K562 (cell line): ENCODE measurements around the gene ANTKMT. TPM values are rescaled to one million over a fixed set of nuclear protein-coding genes. Genes with fewer than 3 reads are reported as not detected.
A peak's percentile ranks its signal among the peaks of the same experiment; 100 is the strongest.

Experiments
- FOXA1 ChIP-seq: fragments of 450-650 bp; IDR thresholded peaks from 2 replicates; pipeline ENCODE4 v1.6.1; 2016; ENCODE audit warnings: mild to moderate bottlenecking, borderline replicate concordance
- FOXP1 ChIP-seq: sonication (generic); formaldehyde crosslinking; IDR thresholded peaks from 2 replicates; pipeline ENCODE4 v1.8.0; 2022; ENCODE audit warnings: mild to moderate bottlenecking, missing genetic modification reagents
- KDM4B ChIP-seq, 2 experiments: fragments of 450-650 bp in 1 of 2; sonication (generic) in 1 of 2; IDR thresholded peaks; 2 replicates each; pipeline ENCODE4 v1.6.1; 2016 to 2017; ENCODE audit warnings: borderline replicate concordance in 2 of 2, antibody characterized with exemption in 1 of 2, low read depth in 1 of 2, mild to moderate bottlenecking in 1 of 2
- KLF16 ChIP-seq: IDR thresholded peaks from 2 replicates; pipeline ENCODE4 v1.6.1; 2016; ENCODE audit warnings: antibody characterized with exemption
- MCM2 ChIP-seq: fragments of 450-650 bp; IDR thresholded peaks from 2 replicates; pipeline ENCODE4 v1.6.1; 2017; ENCODE audit warnings: low read depth, mild to moderate bottlenecking
- NBN ChIP-seq: fragments of 450-650 bp; IDR thresholded peaks from 2 replicates; pipeline ENCODE4 v1.6.1; 2016; ENCODE audit warnings: low read depth, mild to moderate bottlenecking
- POU5F1 ChIP-seq: fragments of 150-350 bp; IDR thresholded peaks from 2 replicates; pipeline ENCODE4 v1.6.1; 2014; ENCODE audit warnings: borderline replicate concordance, low read length, low read depth, mild to moderate bottlenecking; ENCODE audit not compliant: partially characterized antibody
- RBM39 ChIP-seq: fragments of 200-400 bp; formaldehyde crosslinking; optimal IDR thresholded peaks from 2 replicates; pipeline ENCODE3; 2018; ENCODE audit warnings: low read depth, low read length
- SMARCA5 ChIP-seq: fragments of 450-650 bp; IDR thresholded peaks from 2 replicates; pipeline ENCODE4 v1.6.1; 2016
- SP1 ChIP-seq: sonication (generic); formaldehyde crosslinking; IDR thresholded peaks from 2 replicates; pipeline ENCODE4 v1.8.1; 2022; ENCODE audit warnings: mild to moderate bottlenecking, missing genetic modification reagents
- TEAD1 ChIP-seq, 2 experiments: fragments of 450-650 bp in 1 of 2; sonication (generic) in 1 of 2; formaldehyde crosslinking; IDR thresholded peaks; 2 replicates each; pipeline versions ENCODE4 v1.4.0 to v1.8.0; 2020 to 2022; ENCODE audit warnings: mild to moderate bottlenecking in 2 of 2, missing genetic modification reagents in 1 of 2
- TFAM ChIP-seq: fragments of 250-450 bp; sonication (Bioruptor Pico); conservative IDR thresholded peaks from 2 replicates; pipeline ENCODE4 v1.5.0; 2021; ENCODE audit warnings: mild to moderate bottlenecking, moderate library complexity
- TGIF2 ChIP-seq: sonication (generic); formaldehyde crosslinking; IDR thresholded peaks from 2 replicates; pipeline ENCODE4 v1.8.1; 2022; ENCODE audit warnings: mild to moderate bottlenecking, missing genetic modification reagents, moderate library complexity
- THRAP3 ChIP-seq: fragments of 450-650 bp; IDR thresholded peaks from 2 replicates; pipeline ENCODE4 v1.6.1; 2016; ENCODE audit warnings: mild to moderate bottlenecking, inconsistent platforms, borderline replicate concordance
- ZNF133 ChIP-seq: fragments of 250-450 bp; sonication (Bioruptor Pico); IDR thresholded peaks from 2 replicates; pipeline ENCODE4 v1.4.0; 2020; ENCODE audit warnings: mild to moderate bottlenecking
- ZNF146 ChIP-seq: IDR thresholded peaks from one replicate; pipeline ENCODE4 v1.6.1; 2018; ENCODE audit warnings: missing compliant biosample characterization; ENCODE audit not compliant: unreplicated experiment
- ZNF197 ChIP-seq: fragments of 200-800 bp; sonication (Bioruptor generic); IDR thresholded peaks from 2 replicates; pipeline ENCODE4 v1.6.1; 2016; ENCODE audit warnings: low read depth, missing genetic modification characterization, missing compliant biosample characterization
- ZNF239 ChIP-seq: fragments of 250-450 bp; sonication (Bioruptor Pico); IDR thresholded peaks from 2 replicates; pipeline ENCODE4 v1.4.0; 2020; ENCODE audit warnings: mild to moderate bottlenecking
- ZNF445 ChIP-seq: fragments of 250-450 bp; sonication (Bioruptor Pico); IDR thresholded peaks from 2 replicates; pipeline ENCODE4 v1.4.0; 2020; ENCODE audit warnings: low read depth, mild to moderate bottlenecking, moderate library complexity
- ZNF57 ChIP-seq: fragments of 450-650 bp; formaldehyde crosslinking; IDR thresholded peaks from 2 replicates; pipeline ENCODE4 v1.4.0; 2020; ENCODE audit warnings: mild to moderate bottlenecking, moderate library complexity
- ZNF696 ChIP-seq: fragments of 250-450 bp; sonication (Bioruptor Pico); conservative IDR thresholded peaks from 2 replicates; pipeline ENCODE4 v1.4.0; 2020; ENCODE audit warnings: mild to moderate bottlenecking, moderate library complexity
- polyA plus RNA-seq, 8 experiments: library from polyadenylated mRNA; depleted of rRNA in 4 of 8; stranded (reverse) in 5 of 8; unstranded in 3 of 8; fragments of >200 nt; fragmentation: Nextera tagmentation in 2 of 8; fragmentation: Illumina TruSeq in 1 of 8; extraction: Ambion mirVana in 2 of 8; extraction: Trizol in 1 of 8; gene quantifications; 2 replicates each; pipeline versions ENCODE4 v1.2.1 to v1.2.3, GENCODE V29; 2011 to 2014; ENCODE audit warnings: inconsistent platforms in 1 of 8, missing spikeins in 1 of 8
- total RNA-seq, 7 experiments: library from RNA; depleted of rRNA in 6 of 7; stranded (reverse); fragments of >200 nt in 6 of 7; fragmentation: Illumina TruSeq in 2 of 7; extraction: Trizol in 2 of 7; gene quantifications; 2 replicates each; pipeline versions ENCODE4 v1.2.1 to v1.2.3, GENCODE V29; 2011 to 2021; ENCODE audit warnings: low replicate concordance in 1 of 7
- TF ChIP-seq, protein P1 (sequence below), 2 experiments: fragments of 200-800 bp in 1 of 2; sonication (Bioruptor generic) in 1 of 2; sonication (generic) in 1 of 2; formaldehyde crosslinking in 1 of 2; IDR thresholded peaks in 1 of 2; conservative IDR thresholded peaks in 1 of 2; 2 replicates each; pipeline versions ENCODE4 v1.5.0 to v1.6.1; 2016 to 2020; ENCODE audit warnings: missing compliant biosample characterization in 1 of 2, missing genetic modification characterization in 1 of 2, missing genetic modification reagents in 1 of 2
- TF ChIP-seq, protein P2 (sequence below): fragments of 250-450 bp; sonication (Bioruptor Pico); IDR thresholded peaks from 2 replicates; pipeline ENCODE4 v1.5.0; 2022; ENCODE audit warnings: mild to moderate bottlenecking
- TF ChIP-seq, protein P3 (sequence below): fragments of 450-650 bp; conservative IDR thresholded peaks from 2 replicates; pipeline ENCODE4 v1.6.1; 2016; ENCODE audit warnings: missing genetic modification characterization, low read depth, mild to moderate bottlenecking, control low read depth, missing compliant biosample characterization

ANTKMT gene
- total and polyA plus RNA-seq, 9 of the 15 experiments (the other 6 are each of a cell fraction or from before 2014, with no cell fraction given) = 0.58 to 217 (median 19.1) TPM

DNA sequence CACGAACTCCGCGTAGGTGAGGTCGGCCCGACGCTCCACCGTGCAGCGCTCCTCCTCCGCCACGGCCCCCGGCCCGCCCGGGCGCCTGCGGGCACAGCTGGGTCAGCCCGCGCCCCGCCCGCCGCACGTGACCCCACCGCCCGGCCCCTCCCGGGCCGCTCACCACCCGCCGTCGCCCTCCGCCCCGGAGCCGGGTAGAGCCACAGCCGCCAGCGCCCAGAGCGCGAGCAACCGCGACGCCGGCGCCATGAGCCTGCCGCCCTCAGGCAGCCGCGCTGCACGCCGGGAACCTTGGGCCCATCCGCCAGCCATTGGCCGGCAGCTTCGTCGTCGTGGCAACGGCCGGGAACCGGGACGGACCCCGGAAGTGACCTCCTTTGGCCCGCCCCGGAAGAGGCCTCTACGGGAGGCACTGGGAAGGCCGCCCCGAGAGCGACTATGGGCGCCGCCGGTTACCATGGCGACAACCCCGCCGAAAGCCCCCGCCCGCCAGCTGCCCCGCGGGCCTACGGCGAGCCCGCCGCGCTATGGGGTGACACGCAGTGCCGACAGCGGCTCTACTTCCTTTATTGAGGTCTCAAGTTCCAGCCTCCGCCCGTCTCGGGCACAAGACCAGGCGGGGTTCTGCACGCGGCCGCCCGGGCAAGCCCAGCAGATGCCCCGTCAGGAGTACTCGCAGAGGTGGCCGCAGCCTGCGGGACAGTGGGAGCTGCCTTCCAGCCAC, 36.7 kb upstream of the ANTKMT start, which contains the start of gene JMJD8 (continued):
- TF ChIP-seq ZNF133 (CRISPR knock-in tag) (no peak), TGIF2 (CRISPR knock-in tag) (no peak), FOXA1 (no peak), TFAM (CRISPR knock-in tag) (no peak), ZNF445 (no peak), FOXP1 (CRISPR knock-in tag) (no peak), MCM2 (no peak), ZNF197 (CRISPR knock-in tag) (no peak), SMARCA5 (no peak), TEAD1 (CRISPR knock-in tag; IDR thresholded peaks at IDR 0.05) (no peak; a peak in 1 of 4 replicates), ZNF57 (CRISPR knock-in tag) (no peak), ZNF696 (CRISPR knock-in tag) (no peak), KDM4B (IDR thresholded peaks at IDR 0.05; ENCODE audit: borderline replicate concordance in 2 of 2, low read depth in 1 of 2) (peak in 1 of 2 experiments; percentile 43; a peak in 1 of 4 replicates), ZNF146 (no peak), RBM39 (no peak), THRAP3 (no peak), POU5F1 (no peak), KLF16 (no peak), NBN (no peak), ZNF239 (CRISPR knock-in tag) (no peak), SP1 (peak; percentile 87)
- TF ChIP-seq, protein P1, sequence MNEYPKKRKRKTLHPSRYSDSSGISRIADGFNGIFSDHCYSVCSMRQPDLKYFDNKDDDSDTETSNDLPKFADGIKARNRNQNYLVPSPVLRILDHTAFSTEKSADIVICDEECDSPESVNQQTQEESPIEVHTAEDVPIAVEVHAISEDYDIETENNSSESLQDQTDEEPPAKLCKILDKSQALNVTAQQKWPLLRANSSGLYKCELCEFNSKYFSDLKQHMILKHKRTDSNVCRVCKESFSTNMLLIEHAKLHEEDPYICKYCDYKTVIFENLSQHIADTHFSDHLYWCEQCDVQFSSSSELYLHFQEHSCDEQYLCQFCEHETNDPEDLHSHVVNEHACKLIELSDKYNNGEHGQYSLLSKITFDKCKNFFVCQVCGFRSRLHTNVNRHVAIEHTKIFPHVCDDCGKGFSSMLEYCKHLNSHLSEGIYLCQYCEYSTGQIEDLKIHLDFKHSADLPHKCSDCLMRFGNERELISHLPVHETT (CRISPR knock-in tag; conservative IDR thresholded peaks at IDR 0.05 in 1 of 2, IDR thresholded peaks at IDR 0.05 in 1 of 2) = peak in 1 of 2 experiments; percentile 92; a peak in 2 of 4 replicates
- TF ChIP-seq, protein P2, sequence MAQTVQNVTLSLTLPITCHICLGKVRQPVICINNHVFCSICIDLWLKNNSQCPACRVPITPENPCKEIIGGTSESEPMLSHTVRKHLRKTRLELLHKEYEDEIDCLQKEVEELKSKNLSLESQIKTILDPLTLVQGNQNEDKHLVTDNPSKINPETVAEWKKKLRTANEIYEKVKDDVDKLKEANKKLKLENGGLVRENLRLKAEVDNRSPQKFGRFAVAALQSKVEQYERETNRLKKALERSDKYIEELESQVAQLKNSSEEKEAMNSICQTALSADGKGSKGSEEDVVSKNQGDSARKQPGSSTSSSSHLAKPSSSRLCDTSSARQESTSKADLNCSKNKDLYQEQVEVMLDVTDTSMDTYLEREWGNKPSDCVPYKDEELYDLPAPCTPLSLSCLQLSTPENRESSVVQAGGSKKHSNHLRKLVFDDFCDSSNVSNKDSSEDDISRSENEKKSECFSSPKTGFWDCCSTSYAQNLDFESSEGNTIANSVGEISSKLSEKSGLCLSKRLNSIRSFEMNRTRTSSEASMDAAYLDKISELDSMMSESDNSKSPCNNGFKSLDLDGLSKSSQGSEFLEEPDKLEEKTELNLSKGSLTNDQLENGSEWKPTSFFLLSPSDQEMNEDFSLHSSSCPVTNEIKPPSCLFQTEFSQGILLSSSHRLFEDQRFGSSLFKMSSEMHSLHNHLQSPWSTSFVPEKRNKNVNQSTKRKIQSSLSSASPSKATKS (CRISPR knock-in tag) = no peak
- TF ChIP-seq, protein P3, sequence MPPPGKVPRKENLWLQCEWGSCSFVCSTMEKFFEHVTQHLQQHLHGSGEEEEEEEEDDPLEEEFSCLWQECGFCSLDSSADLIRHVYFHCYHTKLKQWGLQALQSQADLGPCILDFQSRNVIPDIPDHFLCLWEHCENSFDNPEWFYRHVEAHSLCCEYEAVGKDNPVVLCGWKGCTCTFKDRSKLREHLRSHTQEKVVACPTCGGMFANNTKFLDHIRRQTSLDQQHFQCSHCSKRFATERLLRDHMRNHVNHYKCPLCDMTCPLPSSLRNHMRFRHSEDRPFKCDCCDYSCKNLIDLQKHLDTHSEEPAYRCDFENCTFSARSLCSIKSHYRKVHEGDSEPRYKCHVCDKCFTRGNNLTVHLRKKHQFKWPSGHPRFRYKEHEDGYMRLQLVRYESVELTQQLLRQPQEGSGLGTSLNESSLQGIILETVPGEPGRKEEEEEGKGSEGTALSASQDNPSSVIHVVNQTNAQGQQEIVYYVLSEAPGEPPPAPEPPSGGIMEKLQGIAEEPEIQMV = no peak
